Kasumi-1 (cell line): Measurements from ENCODE around the gene LAPTM4A.

Source experiments
- DNase-seq, 2 experiments: peaks; one replicate each; lab custom pipeline; 2025; lab: John Stamatoyannopoulos, UW

The LAPTM4A gene

DNA sequence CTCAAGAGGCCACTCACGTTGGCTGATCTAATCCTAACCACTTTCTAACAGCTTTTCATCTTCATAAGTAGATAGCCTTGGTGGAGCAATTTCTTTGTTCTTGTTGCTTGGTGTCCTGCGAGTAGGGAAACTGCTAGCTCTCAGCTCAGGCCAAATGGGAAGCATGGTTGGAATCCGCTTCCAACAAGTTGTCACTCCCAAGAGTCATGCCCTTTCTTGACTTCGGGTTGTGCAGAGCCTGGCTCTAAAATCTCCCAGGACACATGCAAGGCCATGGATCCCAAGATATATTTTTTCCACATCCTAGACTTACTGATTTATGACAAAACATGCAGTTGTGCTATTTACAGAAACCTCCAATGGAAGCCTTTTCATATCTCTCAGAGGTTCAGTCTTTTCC is 31.7 kb downstream of the LAPTM4A start:
- no peak for DNase-seq

DNA sequence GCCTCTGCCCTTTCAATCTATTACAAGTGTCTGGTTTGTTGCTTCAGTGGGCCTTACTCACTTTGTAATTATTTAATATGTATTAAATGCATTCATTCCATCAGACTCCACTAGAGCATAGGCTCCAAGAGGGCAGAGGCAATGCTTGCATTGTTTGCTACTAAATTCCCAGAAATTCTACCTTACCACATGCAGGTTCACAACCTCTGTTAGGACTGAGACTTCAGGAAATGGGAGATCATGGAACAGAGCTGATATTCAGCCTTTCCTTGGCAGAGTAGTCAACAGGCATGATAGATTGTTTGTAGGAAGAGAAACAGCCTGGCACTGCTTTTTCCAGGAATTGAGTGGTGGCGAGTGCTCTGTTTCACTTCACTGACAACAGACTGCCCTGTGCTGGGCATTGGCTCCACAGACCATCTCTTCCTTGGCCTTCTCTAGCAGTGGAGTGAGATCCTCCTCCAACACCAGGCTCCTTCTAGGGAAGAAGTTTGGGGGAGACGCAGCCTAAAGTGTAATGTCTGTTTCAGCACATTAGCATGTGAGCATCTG is 32.8 kb downstream of the LAPTM4A start:
- no peak for DNase-seq

DNA sequence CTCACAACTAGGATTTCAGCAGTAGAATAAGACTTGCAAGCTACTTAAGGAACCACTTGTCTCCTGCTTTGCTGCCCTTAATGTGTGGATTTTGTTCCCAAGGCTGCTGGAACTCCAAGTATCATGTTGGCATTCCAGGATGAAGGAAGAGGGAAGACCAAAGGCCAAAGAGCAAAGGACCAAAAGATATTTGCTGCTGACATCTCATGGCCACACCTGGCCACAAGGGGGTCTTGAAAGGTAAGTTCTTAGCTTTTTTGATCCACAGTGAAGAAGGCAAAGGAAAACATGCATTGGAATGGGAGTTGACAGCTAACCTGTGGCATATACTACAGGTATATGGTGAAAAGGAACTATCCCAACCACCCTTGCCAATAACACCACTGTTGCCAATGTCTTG is 35.1 kb downstream of the LAPTM4A start:
- DNase-seq: no peak

DNA sequence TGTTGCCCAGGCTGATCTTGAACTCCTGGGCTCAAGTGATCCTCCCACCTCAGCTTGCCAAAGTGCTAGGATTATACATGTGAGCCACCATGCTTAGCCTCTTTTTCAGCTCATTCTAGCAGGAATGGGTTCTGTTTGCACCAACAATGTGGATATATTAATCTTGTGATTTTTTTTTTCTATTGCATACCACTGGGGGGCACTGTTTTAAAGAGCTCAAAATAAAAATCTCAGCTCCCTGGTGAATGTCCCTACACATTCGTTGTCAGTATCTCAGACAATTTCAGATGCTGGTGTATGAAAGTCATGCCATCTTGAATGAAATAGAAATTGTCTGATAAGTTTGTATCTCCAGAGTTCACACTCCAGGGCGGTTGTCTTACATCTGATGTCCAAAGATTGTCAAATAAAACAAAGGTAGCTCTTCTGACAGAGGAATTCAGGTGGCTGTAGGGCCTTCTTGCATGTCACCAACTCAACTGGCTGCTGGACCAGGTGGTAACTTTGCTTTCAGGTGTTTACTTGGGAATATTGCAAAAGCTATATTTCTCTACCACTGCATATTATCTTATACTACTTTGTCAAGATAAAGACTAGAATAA is 35.8 kb downstream of the LAPTM4A start:
- DNase-seq: peak; percentile 48 to 77

DNA sequence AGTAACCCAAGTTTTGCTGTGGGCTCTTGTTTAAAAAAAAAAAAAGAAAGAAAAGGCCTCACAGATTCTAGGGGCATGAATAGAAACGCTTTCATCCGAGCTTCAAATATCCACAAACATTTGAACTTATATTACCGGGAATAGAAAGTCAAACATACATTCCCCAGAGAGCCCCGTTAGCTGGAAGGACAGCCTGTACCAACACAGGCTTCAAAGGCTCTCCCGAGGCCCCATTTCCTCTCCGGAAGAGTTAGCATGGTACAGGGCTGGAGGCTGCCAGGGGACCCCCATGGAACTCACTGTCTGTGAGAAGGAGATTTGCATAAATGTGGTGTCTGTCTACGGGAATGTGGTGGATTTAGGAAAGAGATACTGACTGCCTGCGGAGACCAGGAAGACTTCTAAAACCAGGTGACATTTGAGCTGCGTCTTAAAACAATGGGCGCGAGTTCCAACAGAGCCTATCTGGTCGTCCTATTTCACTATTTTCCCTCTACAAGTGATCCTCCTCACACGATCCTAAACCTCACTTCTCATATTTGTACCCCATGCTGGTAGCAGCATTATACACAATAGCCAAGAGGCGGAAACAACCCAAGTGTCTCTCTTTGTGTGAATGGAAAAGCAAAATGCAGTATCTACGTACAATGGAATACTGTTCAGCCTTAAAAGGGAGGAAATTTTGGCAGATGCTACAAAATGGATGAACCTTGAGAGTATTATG is 38.1 kb downstream of the LAPTM4A start:
- no peak for DNase-seq

DNA sequence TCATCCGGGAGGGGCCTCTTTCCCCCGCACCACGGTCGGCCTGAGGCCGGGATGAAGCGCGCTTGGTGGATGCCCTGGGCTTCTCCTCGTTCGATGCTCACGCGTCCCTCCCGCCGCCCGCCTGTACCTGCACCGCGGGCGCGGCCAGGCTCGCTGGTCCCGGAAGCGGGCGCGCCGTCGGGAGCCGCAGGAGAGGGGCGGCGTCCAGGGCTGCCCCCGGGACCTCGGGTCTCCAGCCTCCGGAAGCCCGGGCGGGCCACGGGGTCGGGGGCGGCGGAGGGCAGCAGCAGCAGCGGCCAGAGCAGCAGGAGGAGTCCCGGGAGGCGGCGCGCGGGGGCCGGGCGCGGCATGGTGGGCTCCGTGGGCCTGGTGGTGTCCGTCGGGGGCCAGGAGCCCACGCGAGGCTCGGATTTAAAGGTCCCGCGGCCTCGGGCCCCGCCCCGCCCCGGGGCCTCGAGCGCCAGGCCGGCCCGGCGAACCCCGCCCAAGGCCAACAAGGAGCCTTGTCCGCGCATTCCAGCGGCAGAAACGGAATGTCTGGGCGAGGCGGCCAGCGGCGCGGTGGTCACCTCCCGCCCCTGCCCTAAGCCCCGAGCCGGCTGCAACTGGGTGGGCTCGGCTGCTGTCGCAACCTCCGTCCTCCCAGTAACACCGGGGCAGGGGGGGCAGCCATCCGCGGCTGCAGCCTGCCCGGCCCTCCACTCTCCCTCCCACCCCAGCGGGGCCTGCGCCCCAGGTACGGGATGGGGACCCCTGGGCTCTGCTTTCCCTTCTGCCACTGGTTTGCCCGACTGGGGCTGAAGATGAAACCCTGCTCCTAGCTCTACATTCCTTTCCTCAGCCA is 38.9 kb downstream of the LAPTM4A start, which contains the start of gene MATN3:
Gene MATN3 (minus strand): TSS at position 387 of the 844 bp plus-strand sequence. CDS start 37 bp downstream, at position 350.
- no peak for DNase-seq

DNA sequence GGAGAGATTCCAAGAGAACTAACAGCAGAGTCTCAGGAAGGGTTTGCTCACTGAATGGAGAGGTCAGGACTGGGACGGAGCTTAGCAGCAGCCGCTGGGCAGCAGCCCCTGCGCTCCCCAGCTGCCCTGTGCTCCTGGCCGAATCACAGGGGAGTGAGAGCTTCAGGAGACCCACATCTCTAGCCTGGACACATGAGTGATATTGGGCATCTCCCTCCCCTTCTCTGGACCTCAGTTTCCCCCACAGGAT is 39.5 kb downstream of the LAPTM4A start:
- no peak for DNase-seq

DNA sequence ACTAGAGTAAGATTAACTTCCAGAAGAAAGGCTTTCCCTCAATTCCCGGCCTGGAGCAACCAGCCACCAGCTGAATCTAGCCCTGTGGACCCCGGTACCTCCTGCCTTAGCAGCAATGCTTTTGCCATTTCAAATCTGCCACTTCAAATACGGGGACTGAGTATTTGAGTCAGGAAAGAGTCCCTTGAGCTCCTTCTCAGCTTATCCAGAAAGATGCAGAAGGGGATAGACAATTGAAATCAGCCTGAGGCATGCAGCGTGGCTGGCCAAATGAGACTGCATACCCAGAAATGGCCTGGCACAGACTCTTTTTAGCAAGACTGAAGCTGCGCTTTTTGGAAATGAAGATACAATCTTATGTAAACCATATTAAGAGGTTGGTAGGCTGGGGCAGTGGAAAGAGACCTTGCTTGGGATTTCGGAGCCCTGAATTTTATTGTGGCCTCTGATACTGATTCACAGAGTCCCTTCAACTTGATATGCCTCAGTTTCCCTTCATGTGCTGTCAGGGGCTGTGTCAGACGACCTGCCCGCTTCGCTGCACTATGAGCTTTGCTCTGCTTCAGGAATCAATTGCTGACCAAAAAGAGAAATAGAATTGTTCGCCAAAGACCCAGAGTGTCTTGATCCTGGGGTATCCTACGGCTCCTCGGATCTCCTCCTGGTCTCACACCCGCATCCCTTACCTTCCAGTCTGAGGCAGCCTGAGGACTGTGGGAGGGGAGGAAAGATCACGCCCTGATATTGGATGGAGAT is 40.0 kb downstream of the LAPTM4A start:
- DNase-seq: no peak

DNA sequence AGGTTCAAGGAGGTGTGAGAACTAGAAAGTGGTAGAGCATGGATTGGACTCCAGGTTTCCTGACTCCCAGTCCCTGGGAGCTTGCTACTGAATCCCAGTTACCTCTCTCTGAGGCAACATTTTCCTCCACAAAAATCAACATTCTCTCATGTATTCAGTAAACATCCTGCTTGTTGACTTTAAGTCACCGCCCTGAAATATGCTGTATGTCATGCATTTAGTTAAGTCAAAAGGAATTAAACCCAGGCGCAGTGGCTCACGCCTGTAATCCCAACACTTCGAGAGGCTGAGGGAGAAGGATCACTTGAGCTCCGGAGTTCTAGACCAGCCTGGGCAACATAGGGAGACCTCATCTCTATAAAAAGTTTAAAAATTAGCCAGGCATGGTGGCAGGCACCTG is 42.7 kb downstream of the LAPTM4A start:
- no peak for DNase-seq

DNA sequence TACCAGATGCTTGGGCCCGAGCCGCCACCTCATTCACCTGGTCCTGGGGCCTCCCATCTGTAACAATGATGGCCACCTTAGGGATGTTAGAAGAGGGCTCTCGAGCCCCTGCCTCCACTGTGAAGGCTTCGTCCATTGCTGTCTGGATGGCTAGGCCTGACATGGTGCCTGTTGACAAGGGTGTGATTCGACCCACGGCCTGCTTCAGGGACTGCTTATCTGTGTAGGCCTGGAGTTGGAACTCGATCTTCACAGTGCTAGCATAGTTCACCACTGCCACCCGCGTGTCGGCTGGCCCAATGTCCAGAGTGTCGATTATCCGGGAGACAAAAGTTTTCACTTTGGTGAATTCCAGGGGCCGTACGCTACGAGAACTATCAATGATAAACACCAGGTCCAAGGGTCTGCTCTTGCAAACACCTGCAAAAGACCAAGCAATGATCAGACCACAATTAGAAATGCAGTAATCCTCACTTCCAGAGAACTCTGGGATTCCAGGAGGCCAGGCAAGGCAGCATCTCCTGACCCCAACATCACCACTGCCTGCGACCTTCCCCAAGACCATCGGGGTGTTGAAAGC is 45.4 kb downstream of the LAPTM4A start:
- no peak for DNase-seq

DNA sequence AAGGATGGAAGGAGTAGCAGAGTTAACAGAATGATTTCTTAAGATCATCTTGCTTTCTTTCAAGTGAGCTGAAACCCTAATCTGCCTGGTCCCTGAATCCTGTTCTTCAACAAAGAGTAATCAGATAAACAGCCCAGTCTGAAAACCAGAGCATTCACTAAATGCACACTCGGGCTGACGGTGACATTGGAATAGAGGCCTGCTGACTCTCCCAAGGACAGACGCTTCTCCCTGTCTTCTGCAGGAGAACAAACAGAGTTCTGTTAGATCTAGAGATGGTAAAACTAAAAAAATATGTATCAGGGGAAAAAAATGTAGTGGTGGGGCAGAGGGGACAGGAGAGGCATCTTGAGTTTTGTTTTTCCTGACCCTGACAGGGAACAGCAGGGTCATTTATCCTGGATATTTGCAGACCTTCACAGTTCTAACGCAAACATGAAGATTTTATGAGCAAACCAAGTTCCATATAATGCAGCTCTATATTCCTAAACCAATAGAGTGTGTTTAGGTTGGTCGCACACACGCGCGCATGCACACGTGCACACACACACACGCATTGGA is 46.3 kb downstream of the LAPTM4A start:
- DNase-seq: no peak

DNA sequence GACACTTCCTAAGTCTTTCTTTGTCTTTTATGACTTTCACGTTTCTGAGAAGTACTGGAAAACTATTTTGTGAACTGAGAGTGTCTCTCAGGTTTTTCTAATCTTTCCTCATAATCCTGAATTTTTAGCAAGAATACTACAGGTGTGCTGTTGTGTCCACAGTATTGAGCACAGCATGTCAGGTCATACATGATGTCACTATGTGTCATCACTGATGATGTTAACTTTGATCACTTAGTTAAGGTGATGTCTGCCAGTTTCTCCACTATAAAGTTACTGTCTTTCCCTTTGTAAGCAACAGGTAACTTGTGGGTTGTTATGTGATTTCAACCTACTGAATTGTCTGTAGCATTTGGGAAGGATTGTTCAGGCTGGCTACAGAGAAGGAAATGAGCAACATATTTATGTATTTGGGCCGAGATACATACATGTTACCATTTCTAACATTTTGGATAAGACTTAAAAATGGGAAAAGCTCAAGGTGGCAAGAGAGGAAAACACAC is 50.0 kb downstream of the LAPTM4A start:
- DNase-seq: no peak

DNA sequence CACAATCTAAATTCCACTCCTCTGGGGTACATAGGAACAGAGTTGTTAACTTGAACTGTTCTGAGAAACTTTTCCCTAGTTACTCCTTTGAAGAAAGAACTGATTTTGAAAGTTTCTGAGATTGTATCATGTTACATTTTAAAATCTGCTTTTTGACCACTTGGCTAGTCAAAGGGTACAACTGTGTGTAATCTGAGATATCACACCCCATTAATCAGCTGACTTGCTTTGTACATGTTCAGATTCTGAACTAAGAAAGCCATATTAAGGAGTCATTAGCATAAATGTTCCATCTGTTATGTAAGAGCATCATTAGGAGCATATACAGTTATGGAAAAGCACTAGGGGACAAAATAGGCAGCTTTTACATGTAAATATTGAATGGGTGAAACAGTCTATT is 57.7 kb downstream of the LAPTM4A start:
- DNase-seq: no peak

DNA sequence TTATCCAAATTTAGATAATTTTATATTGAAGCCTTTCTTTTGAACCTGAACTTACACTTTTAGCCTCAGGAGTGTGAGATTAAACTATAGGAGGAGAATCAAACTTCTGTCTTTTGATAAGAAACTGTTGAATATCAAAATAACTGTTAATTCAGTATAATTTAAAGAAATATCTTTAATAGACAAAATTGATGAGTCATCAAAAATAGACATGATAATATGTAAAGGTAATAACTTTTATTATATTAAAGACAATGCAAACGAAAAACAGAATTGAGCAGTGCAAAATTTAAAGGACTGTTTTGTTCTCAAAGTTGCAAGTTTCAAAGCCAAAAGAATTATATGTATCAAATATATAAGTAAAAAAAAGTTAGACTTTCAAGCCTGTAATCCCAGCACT is 59.5 kb downstream of the LAPTM4A start:
- no peak for DNase-seq

DNA sequence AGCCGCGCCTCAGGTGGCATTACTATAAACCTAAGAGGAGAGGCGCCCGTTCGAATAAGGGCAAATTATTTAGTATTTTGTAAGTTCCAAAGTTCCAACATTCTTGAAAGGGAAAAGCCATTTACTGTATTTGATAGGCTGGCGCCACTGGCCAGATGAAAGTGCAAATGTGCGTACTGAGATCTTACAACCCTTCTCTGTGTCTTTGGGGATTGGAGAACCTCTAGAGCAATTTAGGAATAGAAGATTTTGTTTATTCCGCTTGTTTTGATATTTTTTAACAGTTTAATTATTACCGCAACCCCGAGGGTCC is 61.1 kb downstream of the LAPTM4A start:
- no peak for DNase-seq

DNA sequence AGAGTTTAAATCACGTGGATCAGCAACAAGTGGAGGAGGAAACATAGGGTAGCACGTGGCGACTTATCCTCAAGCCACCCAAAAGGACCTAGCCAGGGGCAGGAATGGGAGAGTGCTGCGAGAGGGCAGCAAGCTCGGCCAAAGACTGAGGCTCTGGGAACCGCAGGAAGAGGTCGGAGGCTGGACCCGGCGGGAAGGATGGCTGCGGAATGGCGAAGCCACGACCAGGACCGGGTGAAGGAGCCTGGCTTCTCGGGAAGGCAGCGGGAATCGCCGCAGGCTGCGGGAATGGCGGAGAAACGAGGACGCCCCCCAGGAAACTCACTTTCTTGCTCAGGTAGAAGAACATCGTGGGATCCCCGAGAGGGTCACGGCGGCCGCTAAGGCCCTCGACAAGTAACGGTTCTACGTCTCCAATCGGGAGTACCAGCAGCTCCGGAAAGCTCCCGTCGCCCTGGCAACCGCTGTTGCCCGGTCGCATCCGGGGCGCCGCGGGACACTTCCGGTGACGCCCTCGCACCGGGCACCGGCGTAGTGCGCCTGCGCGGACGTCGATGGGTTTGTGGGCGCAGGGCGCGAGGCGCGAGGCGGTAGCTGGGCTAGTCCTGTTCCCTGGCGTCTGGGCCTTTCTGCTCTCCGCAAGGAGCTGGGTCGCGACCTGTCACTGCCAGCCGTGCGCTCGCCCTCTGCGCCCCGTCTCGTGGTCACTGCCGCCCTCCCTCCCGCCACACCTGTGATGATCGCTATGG is 61.6 kb downstream of the LAPTM4A start, which contains the start of gene WDR35:
Gene WDR35 (minus strand): TSS at position 439 of the 749 bp plus-strand sequence. CDS start 90 bp downstream, at position 349.
- peak; percentile 79 to 80 for DNase-seq

DNA sequence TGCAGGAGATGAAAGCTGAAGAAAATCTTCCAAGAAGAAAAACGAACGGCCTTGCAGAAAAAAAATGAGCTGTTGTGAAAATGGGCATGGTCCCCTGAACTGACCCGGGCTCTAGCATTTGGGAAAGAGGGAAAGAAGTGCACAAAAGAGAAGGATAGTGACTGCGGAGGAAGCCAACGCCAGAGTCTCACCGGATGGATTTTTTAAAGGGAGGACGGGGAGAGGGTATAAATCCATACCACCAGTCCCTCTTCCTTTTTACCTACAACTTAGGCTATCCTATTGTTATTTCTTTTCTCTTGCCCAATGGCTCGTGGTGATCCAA is 62.1 kb downstream of the LAPTM4A start:
- DNase-seq: peak in 1 of 2 experiments; percentile 25

DNA sequence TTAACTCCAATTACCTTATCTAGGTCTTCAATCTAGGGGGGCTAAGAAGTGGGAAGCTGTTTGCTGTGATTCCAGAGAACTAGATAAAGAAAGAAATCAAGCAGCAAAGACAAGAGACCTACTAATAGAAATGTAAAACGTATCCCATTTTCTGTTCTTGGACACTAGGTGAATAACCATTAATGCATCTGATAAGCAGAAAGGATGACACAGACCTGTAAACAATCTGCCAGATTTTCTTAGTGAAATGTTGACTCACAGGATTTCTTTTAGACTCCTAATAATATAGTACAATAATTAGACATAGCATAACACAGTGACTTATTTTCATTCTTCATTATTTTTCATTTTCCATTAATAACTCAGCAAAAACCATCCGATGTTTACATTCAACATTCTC is 62.8 kb downstream of the LAPTM4A start:
- no peak for DNase-seq

DNA sequence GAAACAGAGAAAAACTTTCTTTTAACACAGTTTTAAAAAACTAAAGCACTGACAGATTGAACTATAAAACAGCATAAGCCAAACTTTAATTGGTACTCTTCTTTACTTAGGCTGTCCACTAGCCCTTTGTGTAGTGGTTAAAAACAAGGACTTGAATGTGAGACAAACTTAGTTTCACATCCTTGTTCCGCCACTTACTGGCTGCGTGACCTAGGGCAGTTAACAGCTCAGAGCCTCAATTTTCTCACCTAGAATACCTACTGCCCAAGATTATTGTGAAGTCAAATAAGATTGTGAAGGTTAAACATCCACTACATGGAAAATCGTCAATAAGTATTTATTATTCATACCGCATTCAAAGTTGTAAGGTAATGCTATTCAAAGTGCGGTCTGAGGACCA is 63.5 kb downstream of the LAPTM4A start:
- no peak for DNase-seq
